Neural cell (in vitro differentiated cells): ENCODE data around the gene ZCCHC17.

ENCODE experiments used
- EP300 ChIP-seq: fragments of 450-650 bp; conservative IDR thresholded peaks from 2 replicates; pipeline ENCODE4 v1.6.1; 2014; ENCODE audit warnings: antibody characterized with exemption, mild to moderate bottlenecking, moderate library complexity; ENCODE audit not compliant: poor library complexity, severe bottlenecking
- EZH2 ChIP-seq: fragments of 200-600, 300-800 bp; shearing (Covaris generic), sonication (generic); IDR thresholded peaks from 2 replicates; pipeline ENCODE4 v1.6.1; 2014; ENCODE audit warnings: antibody characterized with exemption, low read length, borderline replicate concordance, mild to moderate bottlenecking; ENCODE audit not compliant: insufficient read depth, poor library complexity, severe bottlenecking
- TAF1 ChIP-seq: IDR thresholded peaks from 2 replicates; pipeline ENCODE4 v1.6.1; 2012; ENCODE audit warnings: low read depth
- TF ChIP-seq, protein P1 (sequence below): fragments of 450-650 bp; IDR thresholded peaks from 2 replicates; pipeline ENCODE4 v1.5.1; 2014; ENCODE audit warnings: antibody characterized with exemption, mild to moderate bottlenecking, moderate library complexity; ENCODE audit not compliant: poor library complexity, severe bottlenecking
- TF ChIP-seq, protein P2 (sequence below): IDR thresholded peaks from 2 replicates; pipeline ENCODE4 v1.6.1; 2012; ENCODE audit warnings: borderline replicate concordance

DNA sequence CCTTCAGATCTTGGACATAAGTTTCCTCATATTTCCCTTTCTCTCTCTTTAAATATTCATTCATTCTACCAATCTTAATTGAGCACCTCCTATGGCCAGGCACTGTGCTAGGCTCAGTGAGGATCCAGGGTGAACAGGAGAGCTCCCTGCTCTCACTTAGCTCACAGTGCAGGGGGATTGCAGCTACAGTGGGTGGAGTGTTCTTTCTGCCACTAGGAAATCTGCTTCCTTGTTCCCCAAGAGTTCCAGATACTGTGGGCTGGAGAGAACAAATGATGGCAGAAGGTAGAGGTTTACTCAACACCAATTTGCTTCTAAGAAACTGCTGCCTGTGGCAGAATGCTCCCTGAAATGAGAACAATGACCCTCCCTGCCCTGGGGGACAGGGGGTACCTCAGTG is 81.2 kb downstream of the ZCCHC17 start:
- TF ChIP-seq, protein P1, sequence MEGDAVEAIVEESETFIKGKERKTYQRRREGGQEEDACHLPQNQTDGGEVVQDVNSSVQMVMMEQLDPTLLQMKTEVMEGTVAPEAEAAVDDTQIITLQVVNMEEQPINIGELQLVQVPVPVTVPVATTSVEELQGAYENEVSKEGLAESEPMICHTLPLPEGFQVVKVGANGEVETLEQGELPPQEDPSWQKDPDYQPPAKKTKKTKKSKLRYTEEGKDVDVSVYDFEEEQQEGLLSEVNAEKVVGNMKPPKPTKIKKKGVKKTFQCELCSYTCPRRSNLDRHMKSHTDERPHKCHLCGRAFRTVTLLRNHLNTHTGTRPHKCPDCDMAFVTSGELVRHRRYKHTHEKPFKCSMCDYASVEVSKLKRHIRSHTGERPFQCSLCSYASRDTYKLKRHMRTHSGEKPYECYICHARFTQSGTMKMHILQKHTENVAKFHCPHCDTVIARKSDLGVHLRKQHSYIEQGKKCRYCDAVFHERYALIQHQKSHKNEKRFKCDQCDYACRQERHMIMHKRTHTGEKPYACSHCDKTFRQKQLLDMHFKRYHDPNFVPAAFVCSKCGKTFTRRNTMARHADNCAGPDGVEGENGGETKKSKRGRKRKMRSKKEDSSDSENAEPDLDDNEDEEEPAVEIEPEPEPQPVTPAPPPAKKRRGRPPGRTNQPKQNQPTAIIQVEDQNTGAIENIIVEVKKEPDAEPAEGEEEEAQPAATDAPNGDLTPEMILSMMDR, result no peak
- TF ChIP-seq, protein P2, sequence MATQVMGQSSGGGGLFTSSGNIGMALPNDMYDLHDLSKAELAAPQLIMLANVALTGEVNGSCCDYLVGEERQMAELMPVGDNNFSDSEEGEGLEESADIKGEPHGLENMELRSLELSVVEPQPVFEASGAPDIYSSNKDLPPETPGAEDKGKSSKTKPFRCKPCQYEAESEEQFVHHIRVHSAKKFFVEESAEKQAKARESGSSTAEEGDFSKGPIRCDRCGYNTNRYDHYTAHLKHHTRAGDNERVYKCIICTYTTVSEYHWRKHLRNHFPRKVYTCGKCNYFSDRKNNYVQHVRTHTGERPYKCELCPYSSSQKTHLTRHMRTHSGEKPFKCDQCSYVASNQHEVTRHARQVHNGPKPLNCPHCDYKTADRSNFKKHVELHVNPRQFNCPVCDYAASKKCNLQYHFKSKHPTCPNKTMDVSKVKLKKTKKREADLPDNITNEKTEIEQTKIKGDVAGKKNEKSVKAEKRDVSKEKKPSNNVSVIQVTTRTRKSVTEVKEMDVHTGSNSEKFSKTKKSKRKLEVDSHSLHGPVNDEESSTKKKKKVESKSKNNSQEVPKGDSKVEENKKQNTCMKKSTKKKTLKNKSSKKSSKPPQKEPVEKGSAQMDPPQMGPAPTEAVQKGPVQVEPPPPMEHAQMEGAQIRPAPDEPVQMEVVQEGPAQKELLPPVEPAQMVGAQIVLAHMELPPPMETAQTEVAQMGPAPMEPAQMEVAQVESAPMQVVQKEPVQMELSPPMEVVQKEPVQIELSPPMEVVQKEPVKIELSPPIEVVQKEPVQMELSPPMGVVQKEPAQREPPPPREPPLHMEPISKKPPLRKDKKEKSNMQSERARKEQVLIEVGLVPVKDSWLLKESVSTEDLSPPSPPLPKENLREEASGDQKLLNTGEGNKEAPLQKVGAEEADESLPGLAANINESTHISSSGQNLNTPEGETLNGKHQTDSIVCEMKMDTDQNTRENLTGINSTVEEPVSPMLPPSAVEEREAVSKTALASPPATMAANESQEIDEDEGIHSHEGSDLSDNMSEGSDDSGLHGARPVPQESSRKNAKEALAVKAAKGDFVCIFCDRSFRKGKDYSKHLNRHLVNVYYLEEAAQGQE, result no peak
- TF ChIP-seq EP300 (no peak), TAF1 (no peak), EZH2 (no peak)
